NB4 (cell line): ENCODE results near the gene ARHGAP24.

Experiments used
- DNase-seq: peaks from one replicate; pipeline ENCODE4 v3.0.0; 2010; ENCODE audit warnings: low read depth
- H3K4me3 ChIP-seq: one replicate; pipeline ENCODE4 v1.5.1; 2011; ENCODE audit warnings: mild to moderate bottlenecking, low read depth, low read length, moderate library complexity
- CTCF ChIP-seq: IDR thresholded peaks from one replicate; pipeline ENCODE4 v1.5.1; 2012; ENCODE audit warnings: low read depth, low read length
- MAX ChIP-seq: IDR thresholded peaks from 2 replicates; pipeline ENCODE4 v1.6.1; 2011; ENCODE audit warnings: low read depth, low read length
- MYC ChIP-seq: IDR thresholded peaks from 2 replicates; pipeline ENCODE4 v1.6.1; 2011; ENCODE audit warnings: low read depth, low read length
- POLR2A ChIP-seq: IDR thresholded peaks from 2 replicates; pipeline ENCODE4 v1.6.1; 2011; ENCODE audit warnings: mild to moderate bottlenecking; ENCODE audit not compliant: insufficient read length; ENCODE audit errors: extremely low read depth

ARHGAP24 gene

GRCh38 chr4:85784348-85784747 is 309.4 kb downstream of the ARHGAP24 start:
- DNase-seq = no peak
- no peak overlapping the region for H3K4me3 ChIP-seq
- TF ChIP-seq POLR2A = no peak
- TF ChIP-seq MAX = no peak
- TF ChIP-seq CTCF = no peak
- no peak for TF ChIP-seq MYC

DNA sequence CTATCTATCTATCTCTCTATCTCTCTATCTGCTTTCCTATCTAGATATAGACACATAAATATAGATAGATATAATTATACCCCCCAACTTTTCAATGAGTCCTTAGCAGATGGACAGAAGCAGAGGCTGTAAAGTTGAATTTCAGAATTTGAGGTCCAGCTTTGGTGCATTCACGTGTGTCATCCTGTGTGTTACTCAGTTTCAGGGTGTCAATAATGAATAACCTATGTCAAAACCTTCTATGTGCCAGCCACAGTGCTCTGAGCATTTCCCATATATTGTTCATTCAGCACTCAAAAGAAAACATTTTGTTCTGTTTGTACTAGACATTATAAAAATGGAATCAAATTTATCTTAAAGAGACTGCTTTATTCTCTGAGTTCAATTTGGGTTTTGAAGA is 310.0 kb downstream of the ARHGAP24 start:
- H3K4me3 ChIP-seq = no peak overlapping the region
- no peak for DNase-seq
- TF ChIP-seq CTCF = no peak
- TF ChIP-seq MAX = no peak
- no peak for TF ChIP-seq MYC
- no peak for TF ChIP-seq POLR2A

DNA sequence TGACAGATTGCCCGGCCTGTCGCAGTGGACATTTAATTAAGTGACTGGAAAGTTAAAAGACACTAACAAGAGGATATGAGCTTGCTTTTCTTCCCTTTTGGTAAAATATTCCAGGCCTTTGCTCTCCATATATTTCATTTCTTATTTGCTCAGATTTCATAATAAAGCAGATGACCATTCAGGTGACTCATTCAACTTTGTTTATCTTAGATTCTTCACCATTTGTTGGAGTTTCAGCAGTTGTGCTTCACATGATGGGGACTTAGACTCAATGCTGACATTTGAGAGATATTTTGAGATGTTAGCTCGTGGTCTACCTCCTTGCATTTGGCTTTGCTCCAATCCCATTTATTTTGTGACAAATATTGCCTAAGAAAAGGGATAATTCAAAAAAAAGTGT is 312.2 kb downstream of the ARHGAP24 start:
- no peak overlapping the region for H3K4me3 ChIP-seq
- TF ChIP-seq MYC = no peak
- DNase-seq = no peak

- no peak for DNase-seq
- no peak overlapping the region for H3K4me3 ChIP-seq
- TF ChIP-seq POLR2A (no peak), MYC (no peak), MAX (no peak), CTCF (no peak)
These were observed 313.7 kb downstream of the ARHGAP24 start for GRCh38 chr4:85788604-85789003.

DNA sequence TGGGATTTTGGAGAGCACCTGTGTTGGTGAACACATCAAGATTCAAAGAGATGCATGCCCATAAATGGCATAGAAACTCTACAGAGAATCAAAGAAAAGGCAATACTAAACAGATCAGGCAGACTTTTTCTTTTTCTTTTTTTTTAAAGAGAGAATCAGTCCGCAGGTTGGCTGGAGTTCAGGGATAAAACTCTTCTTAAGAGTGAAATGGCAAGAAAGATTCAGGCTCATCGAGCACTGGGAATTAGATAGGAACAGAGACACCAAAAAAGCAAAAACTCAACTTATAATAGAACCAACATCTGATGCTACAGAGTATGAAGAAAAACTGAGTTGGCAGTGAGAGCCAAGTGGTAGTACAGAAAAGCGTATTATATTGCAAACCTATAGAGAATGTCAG is 314.3 kb downstream of the ARHGAP24 start:
- DNase-seq = no peak
- TF ChIP-seq MAX (no peak), MYC (no peak), CTCF (no peak)
- H3K4me3 ChIP-seq = no peak overlapping the region

DNA sequence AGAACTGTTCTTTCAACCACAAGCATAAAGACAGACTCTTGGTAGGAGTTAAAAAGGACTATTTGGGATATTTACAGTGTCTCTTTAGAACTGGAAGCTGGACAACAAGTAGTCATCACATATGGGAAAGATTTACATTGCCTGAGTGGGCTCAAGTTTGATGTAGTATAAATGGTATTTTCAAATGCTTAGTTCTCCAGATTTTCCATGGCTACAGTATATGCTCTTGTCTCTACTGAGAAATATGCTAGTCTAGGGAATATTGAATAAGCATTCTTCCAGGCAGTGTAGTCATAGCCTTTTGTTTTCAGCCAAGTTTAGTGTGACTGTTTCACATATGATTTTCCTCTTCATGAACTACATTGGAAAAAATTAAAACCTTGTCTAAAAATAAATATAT is 315.6 kb downstream of the ARHGAP24 start:
- H3K4me3 ChIP-seq = no peak overlapping the region
- DNase-seq = no peak
- TF ChIP-seq MYC (no peak), MAX (no peak), POLR2A (no peak), CTCF (no peak)
